Neuronal stem cell (in vitro differentiated cells): Measurements from ENCODE around the gene MTMR1.

Experiments used
- DNase-seq: peaks from one replicate; pipeline ENCODE4 v3.0.0-alpha.2; 2013; ENCODE audit warnings: low spot score
- H2AFZ ChIP-seq: one replicate; pipeline ENCODE4 v1.6.1; 2013; ENCODE audit warnings: mild to moderate bottlenecking, low read length, inconsistent platforms
- H2AK5ac ChIP-seq: 2 replicates; pipeline ENCODE4 v1.6.1; 2013; ENCODE audit warnings: low read depth, mild to moderate bottlenecking, inconsistent platforms, low read length, moderate library complexity, mixed read lengths
- H2BK120ac ChIP-seq: 2 replicates; pipeline ENCODE4 v1.6.1; 2013; ENCODE audit warnings: low read depth, mild to moderate bottlenecking, inconsistent platforms, low read length, moderate library complexity, mixed read lengths
- H2BK12ac ChIP-seq: one replicate; pipeline ENCODE4 v1.6.1; 2013; ENCODE audit warnings: low read length, inconsistent platforms
- H2BK15ac ChIP-seq: 2 replicates; pipeline ENCODE4 v1.6.1; 2013; ENCODE audit warnings: mild to moderate bottlenecking, low read length, inconsistent platforms, mixed read lengths
- H2BK5ac ChIP-seq: one replicate; pipeline ENCODE4 v1.6.1; 2013; ENCODE audit warnings: inconsistent platforms, mild to moderate bottlenecking, low read length, moderate library complexity
- H3K14ac ChIP-seq: one replicate; pipeline ENCODE4 v1.6.1; 2013; ENCODE audit warnings: low read length, inconsistent platforms
- H3K18ac ChIP-seq: 2 replicates; pipeline ENCODE4 v1.6.1; 2013; ENCODE audit warnings: low read length, inconsistent platforms
- H3K23ac ChIP-seq: 2 replicates; pipeline ENCODE4 v1.6.1; 2013; ENCODE audit warnings: low read depth, mild to moderate bottlenecking, mixed read lengths, low read length, inconsistent platforms; ENCODE audit not compliant: poor library complexity
- H3K27ac ChIP-seq: replicated peaks from 3 replicates; pipeline ENCODE4 v1.5.1; 2013; ENCODE audit warnings: low read length, inconsistent platforms
- H3K27me3 ChIP-seq, 3 experiments: 2 replicates each; pipeline ENCODE4 v1.6.1; 2013; ENCODE audit warnings: low read length in 3 of 3, mild to moderate bottlenecking in 2 of 3, inconsistent platforms in 1 of 3, low read depth in 1 of 3, mixed read lengths in 1 of 3, moderate library complexity in 1 of 3; ENCODE audit not compliant: control insufficient read depth in 3 of 3, insufficient read depth in 3 of 3
- H3K36me3 ChIP-seq, 2 donors: replicated peaks in 1 of 2; 2 replicates each; pipeline ENCODE4 v1.6.1; 2013; ENCODE audit warnings: low read length in 2 of 2; ENCODE audit not compliant: control insufficient read depth in 2 of 2, insufficient read depth in 2 of 2
- H3K4ac ChIP-seq: 2 replicates; pipeline ENCODE4 v1.6.1; 2013; ENCODE audit warnings: inconsistent platforms, mild to moderate bottlenecking, low read length, moderate library complexity
- H3K4me1 ChIP-seq, 2 donors: 1 replicate in 1 of 2; 2 replicates in 1 of 2; pipeline ENCODE4 v1.6.1; 2013; ENCODE audit warnings: low read length in 2 of 2, low read depth in 1 of 2; ENCODE audit not compliant: control insufficient read depth in 2 of 2, insufficient read depth in 1 of 2
- H3K4me2 ChIP-seq: one replicate; pipeline ENCODE4 v1.6.1; 2013; ENCODE audit warnings: mild to moderate bottlenecking, low read length, inconsistent platforms; ENCODE audit not compliant: insufficient read depth, poor library complexity, severe bottlenecking
- H3K4me3 ChIP-seq, 2 donors: 2 replicates each; pipeline ENCODE4 v1.5.1; 2013; ENCODE audit warnings: low read length in 2 of 2, mild to moderate bottlenecking in 2 of 2, inconsistent platforms in 1 of 2, moderate library complexity in 1 of 2
- H3K79me1 ChIP-seq: one replicate; pipeline ENCODE4 v1.6.1; 2013; ENCODE audit warnings: low read depth, mild to moderate bottlenecking, inconsistent platforms, low read length, moderate library complexity
- H3K9ac ChIP-seq: one replicate; pipeline ENCODE4 v1.6.1; 2013; ENCODE audit warnings: mild to moderate bottlenecking, low read depth, low read length, inconsistent platforms; ENCODE audit not compliant: poor library complexity
- H3K9me3 ChIP-seq, 2 donors: replicated peaks in 1 of 2; 2 replicates each; pipeline versions ENCODE3 to v1.6.1; 2013; ENCODE audit warnings: low read length in 2 of 2, mild to moderate bottlenecking in 2 of 2, inconsistent platforms in 1 of 2, low read depth in 1 of 2, mixed read lengths in 1 of 2, moderate library complexity in 1 of 2; ENCODE audit not compliant: control insufficient read depth in 2 of 2, insufficient read depth in 1 of 2
- H4K8ac ChIP-seq: one replicate; pipeline ENCODE4 v1.6.1; 2013; ENCODE audit warnings: low read depth, mild to moderate bottlenecking, inconsistent platforms, low read length, moderate library complexity
- H4K91ac ChIP-seq: one replicate; pipeline ENCODE4 v1.6.1; 2013; ENCODE audit warnings: low read length, low read depth, mild to moderate bottlenecking, inconsistent platforms; ENCODE audit not compliant: poor library complexity
- WGBS, 2 donors: extraction: QIAGEN DNeasy Blood & Tissue Kit; methylation state at CpG; one replicate each; pipeline ENCODE4 v1.1.7; 2013; ENCODE audit warnings: missing lambda C conversion rate in 2 of 2, mixed read lengths in 1 of 2; ENCODE audit not compliant: insufficient read length in 2 of 2, insufficient replicate concordance in 1 of 2; ENCODE audit errors: extremely low coverage in 2 of 2; 5-methylcytosine and 5-hydroxymethylcytosine counted together

The MTMR1 gene

DNA sequence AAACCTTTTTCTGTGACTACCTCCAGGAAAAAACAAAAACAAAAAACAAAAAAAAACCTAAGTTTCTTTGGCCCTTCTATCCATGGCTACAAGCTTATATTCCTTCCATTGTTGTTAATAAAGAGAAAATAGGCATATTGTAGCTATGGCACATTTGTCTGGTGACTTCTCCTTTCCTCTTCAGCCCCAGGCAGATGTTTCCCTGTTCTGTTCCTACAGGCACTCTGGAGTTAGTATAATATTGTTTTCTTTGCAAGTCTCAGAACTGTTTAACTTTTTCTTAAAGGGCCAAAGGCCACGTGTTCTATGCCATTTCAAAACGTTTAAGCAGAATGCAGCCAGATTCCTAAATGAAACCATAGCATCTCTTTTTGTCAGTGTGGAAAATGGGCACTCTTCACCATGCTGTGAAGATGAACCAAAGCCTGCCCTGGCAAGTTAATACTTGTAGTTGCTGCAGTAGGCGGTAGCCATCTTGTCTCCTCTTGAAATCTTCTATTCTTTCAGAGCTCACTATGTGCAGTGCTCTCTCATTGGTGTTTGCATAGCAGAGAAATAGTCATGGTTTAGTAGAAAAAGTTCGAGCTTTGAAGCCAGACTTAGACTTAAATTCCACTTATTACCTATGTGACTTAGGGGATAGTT is 44.8 kb upstream of the MTMR1 start:
- Histone ChIP-seq H2BK120ac (no peak overlapping the region), H3K9ac (no peak overlapping the region), H3K4ac (no peak overlapping the region), H3K4me2 (no peak overlapping the region), H3K79me1 (no peaks in the 10 kb centered on the region), H2BK15ac (no peak overlapping the region), H4K91ac (no peak overlapping the region), H4K8ac (no peak overlapping the region), H2BK5ac (no peak overlapping the region), H3K18ac (no peak overlapping the region), H3K4me3 (no peak overlapping the region), H2AFZ (no peak overlapping the region), H3K4me1 (peaks cover 0 to 2% of the 10 kb centered on the region in 2 donors), H3K36me3 (peaks cover 0 to 3% of the 10 kb centered on the region in 2 donors), H2AK5ac (no peak overlapping the region), H3K23ac (no peak overlapping the region), H3K9me3 (no peaks in the 10 kb centered on the region), H3K27ac (no peak overlapping the region), H2BK12ac (no peak overlapping the region), H3K14ac (no peak overlapping the region), H3K27me3 (no peaks in the 10 kb centered on the region)
- no CpG with 5 or more reads among the region's 4 CpGs for WGBS, 2 donors
- DNase-seq, result no peak

DNA sequence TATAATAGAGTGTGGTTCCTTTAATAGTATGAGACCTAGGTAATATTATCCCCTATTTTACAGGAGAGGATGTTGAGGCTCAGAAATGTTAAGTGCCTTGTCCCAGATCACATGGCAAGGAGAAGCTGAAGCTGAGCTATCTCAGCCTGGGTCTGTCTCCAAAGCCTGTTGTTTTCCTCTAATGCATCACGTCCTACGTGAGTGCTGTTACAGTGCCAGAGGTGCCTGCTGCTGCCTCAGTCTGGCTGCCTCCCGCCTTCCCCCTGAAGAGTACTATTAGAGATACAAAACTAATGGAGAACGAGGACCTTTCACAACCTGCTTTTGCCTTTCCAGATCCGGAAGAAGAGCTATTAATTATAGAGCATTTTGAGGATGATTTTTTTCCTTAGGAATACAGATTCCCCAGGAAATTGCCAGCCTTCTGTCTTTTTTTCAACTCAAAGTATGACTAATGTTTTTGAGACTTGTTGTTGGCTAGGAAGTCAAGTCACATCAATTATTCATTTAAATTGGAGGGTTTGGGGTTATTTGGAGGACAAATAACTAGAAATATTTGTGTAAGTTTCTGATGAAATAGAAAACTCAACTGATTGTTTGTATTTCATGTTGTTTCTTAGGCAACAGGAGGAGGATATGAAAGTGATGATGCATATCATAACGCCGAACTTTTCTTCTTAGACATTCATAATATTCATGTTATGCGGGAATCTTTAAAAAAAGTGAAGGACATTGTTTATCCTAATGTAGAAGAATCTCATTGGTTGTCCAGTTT is 43.9 kb upstream of the MTMR1 start:
- H2BK15ac ChIP-seq, result no peak overlapping the region
- H3K9ac ChIP-seq, result no peak overlapping the region
- H4K8ac ChIP-seq, result no peak overlapping the region
- DNase-seq, result no peak
- no peak overlapping the region for H3K27ac ChIP-seq
- H3K23ac ChIP-seq, result no peak overlapping the region
- no peak overlapping the region for H3K18ac ChIP-seq
- no peak overlapping the region for H3K4me2 ChIP-seq
- H3K27me3 ChIP-seq, result no peaks in the 10 kb centered on the region
- H2BK12ac ChIP-seq, result no peak overlapping the region
- H3K4me1 ChIP-seq, result peaks cover 0 to 2% of the 10 kb centered on the region in 2 donors
- H3K14ac ChIP-seq, result no peak overlapping the region
- H2AFZ ChIP-seq, result no peak overlapping the region
- no peak overlapping the region for H2AK5ac ChIP-seq
- H3K4ac ChIP-seq, result no peak overlapping the region
- peaks cover 0 to 3% of the 10 kb centered on the region in 2 donors for H3K36me3 ChIP-seq
- no peak overlapping the region for H3K4me3 ChIP-seq
- no peak overlapping the region for H2BK120ac ChIP-seq
- no CpG with 5 or more reads among the region's 8 CpGs for WGBS, 2 donors
- no peaks in the 10 kb centered on the region for H3K79me1 ChIP-seq
- H4K91ac ChIP-seq, result no peak overlapping the region
- no peaks in the 10 kb centered on the region for H3K9me3 ChIP-seq
- no peak overlapping the region for H2BK5ac ChIP-seq

DNA sequence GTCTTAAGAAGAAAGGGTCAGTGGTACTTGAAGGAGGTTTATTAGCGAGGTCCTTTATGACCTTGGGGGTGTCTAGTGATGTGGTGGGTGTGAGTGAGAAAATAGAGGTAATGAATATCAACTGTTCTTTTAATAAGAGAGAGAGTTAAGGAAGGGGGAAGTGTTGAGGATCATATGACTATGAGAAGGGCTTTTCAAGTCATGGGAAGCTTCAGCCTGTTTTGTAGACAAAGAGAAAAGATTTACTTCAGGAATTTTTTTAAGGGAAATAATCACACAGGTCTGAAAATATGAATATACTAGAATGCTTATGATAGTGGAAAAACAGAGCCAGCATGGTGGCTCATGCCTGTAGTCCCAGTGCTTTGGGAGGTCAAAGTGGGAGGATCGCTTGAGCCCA is 41.3 kb upstream of the MTMR1 start:
- H3K36me3 ChIP-seq, result no peaks in the 10 kb centered on the region
- H2BK12ac ChIP-seq, result no peak overlapping the region
- H2BK5ac ChIP-seq, result no peak overlapping the region
- no peak for DNase-seq
- H3K9me3 ChIP-seq, result no peaks in the 10 kb centered on the region
- H3K23ac ChIP-seq, result no peak overlapping the region
- H3K79me1 ChIP-seq, result no peaks in the 10 kb centered on the region
- H4K8ac ChIP-seq, result no peak overlapping the region
- no peak overlapping the region for H3K27ac ChIP-seq
- H2AK5ac ChIP-seq, result no peak overlapping the region
- no peaks in the 10 kb centered on the region for H3K4me1 ChIP-seq
- no peak overlapping the region for H2BK15ac ChIP-seq
- H2AFZ ChIP-seq, result no peak overlapping the region
- H3K4me2 ChIP-seq, result no peak overlapping the region
- no peak overlapping the region for H3K18ac ChIP-seq
- no peak overlapping the region for H3K4me3 ChIP-seq
- no peak overlapping the region for H2BK120ac ChIP-seq
- no peak overlapping the region for H4K91ac ChIP-seq
- H3K27me3 ChIP-seq, result no peaks in the 10 kb centered on the region
- H3K14ac ChIP-seq, result no peak overlapping the region
- H3K9ac ChIP-seq, result no peak overlapping the region
- H3K4ac ChIP-seq, result no peak overlapping the region
- no CpG with 5 or more reads among the region's 2 CpGs for WGBS, 2 donors

DNA sequence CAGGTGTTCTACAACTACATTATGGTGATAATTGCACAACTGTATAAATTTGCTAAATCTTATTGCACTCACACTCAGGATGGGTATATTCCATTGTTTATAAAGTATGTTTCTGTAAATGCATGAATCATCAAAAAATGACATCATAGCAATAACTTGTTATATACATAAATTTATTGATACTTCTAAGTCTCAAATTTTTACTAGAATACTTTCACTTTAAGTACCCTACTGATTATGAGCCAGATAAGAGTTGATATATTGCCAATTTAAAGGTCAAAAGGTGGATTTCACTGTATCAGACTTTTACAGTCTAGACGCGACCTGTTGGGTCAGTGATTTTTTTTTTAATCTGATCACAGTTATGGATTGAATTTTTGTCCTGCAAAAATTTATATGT is 37.4 kb upstream of the MTMR1 start:
- Histone ChIP-seq H2BK5ac (no peak overlapping the region), H3K18ac (no peak overlapping the region), H2BK15ac (no peak overlapping the region), H3K23ac (no peak overlapping the region), H3K4me1 (no peaks in the 10 kb centered on the region), H3K9ac (no peak overlapping the region), H3K14ac (no peak overlapping the region), H3K4me2 (no peak overlapping the region), H3K27ac (no peak overlapping the region), H2AFZ (no peak overlapping the region), H2BK12ac (no peak overlapping the region), H3K79me1 (no peaks in the 10 kb centered on the region), H3K9me3 (no peaks in the 10 kb centered on the region), H3K4me3 (no peak overlapping the region), H3K4ac (no peak overlapping the region), H3K27me3 (no peaks in the 10 kb centered on the region), H3K36me3 (peaks cover 0 to 10% of the 10 kb centered on the region in 2 donors), H2AK5ac (no peak overlapping the region), H4K91ac (no peak overlapping the region), H4K8ac (no peak overlapping the region), H2BK120ac (no peak overlapping the region)
- no CpG with 5 or more reads among the region's 2 CpGs for WGBS, 2 donors
- DNase-seq, result no peak
